Measurements from ENCODE around the gene DENND4C. TPM values are rescaled to one million over a fixed set of nuclear protein-coding genes. Genes with fewer than 3 reads are reported as not detected.

DENND4C gene
- total and polyA plus RNA-seq, 2 of the 4 experiments (the other 2 are of a cell fraction), result 9.0 to 32.6 TPM

DNA sequence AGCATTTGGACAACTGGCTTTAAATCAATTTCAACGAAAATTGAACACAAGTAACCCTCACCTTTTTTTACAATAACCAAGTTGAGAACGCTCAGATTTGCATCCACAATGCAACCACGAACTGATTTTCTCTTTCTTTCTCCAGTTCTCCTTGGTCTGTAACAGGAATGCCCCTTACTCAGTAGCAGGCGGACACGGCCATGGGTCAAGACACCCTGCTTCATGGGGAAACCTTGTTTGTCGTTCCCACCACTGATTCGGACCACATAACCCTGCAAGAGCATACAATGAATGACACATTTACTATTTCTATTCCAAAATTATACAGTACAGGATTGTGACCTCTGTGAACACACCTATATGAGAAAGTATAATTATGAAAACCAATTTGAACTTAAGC is 148.2 kb downstream of the DENND4C start:
- no peaks in the 10 kb centered on the region for H3K9me3 ChIP-seq (ENCODE audit: control insufficient read depth, insufficient read depth, low read length)
- peaks cover 3 to 39% of the 10 kb centered on the region in 2 experiments; a peak in 3 of 4 replicates for H3K79me1 ChIP-seq (ENCODE audit: low read depth in 1 of 2, low read length in 2 of 2)
- H4K5ac ChIP-seq (ENCODE audit: low read depth, low read length), result no peak overlapping the region
- H3K4me2 ChIP-seq (ENCODE audit: low read depth, low read length), result peak overlapping the region; percentile 80
- POLR2A ChIA-PET (ENCODE audit: unreplicated experiment), result no interaction called here
- H4K8ac ChIP-seq (ENCODE audit: low read depth in 2 of 2, low read length in 2 of 2), result no peak overlapping the region
- ATAC-seq (ENCODE audit: low read depth) (no peak), DNase-seq (no peak)
- H3K36me3 ChIP-seq (ENCODE audit: control insufficient read depth, insufficient read depth, low read length), result peaks cover 34% of the 10 kb centered on the region
- no peaks in the 10 kb centered on the region for H3K27me3 ChIP-seq (ENCODE audit: control insufficient read depth, insufficient read depth, low read length)
- H3K4ac ChIP-seq (ENCODE audit: low read depth, low read length), result no peak overlapping the region
- H3K14ac ChIP-seq (replicated peaks; ENCODE audit: low read depth, low read length), result peak overlapping the region; percentile 72
- dilution Hi-C loops (cut with HindIII; ENCODE audit: low sequenced_read_pairs, unreplicated experiment) (no loop called here), in situ Hi-C loops (cut with MboI; ENCODE audit: low sequenced_read_pairs) (no loop called here), intact Hi-C loops (cut with micrococcal nuclease) (loop anchor here (2.0 to 10.0 kb wide), 3 partner anchors 148 to 328 kb away; partner anchors contain the start of genes DENND4C and PLIN2)
- H2AK9ac ChIP-seq (replicated peaks; ENCODE audit: low read depth, low read length, poor library complexity), result no peak overlapping the region
- H2BK15ac ChIP-seq (ENCODE audit: low read depth, low read length), result no peak overlapping the region
- H3K23ac ChIP-seq (ENCODE audit: low read depth, low read length), result peak overlapping the region; percentile 78; the same call in 1 of the 2 replicates
- no peak overlapping the region for H2BK120ac ChIP-seq (ENCODE audit: low read depth, low read length)
- H3K27ac ChIP-seq (ENCODE audit: insufficient read depth, low read length), result peak overlapping the region; percentile 45; the same call in 1 of the 2 replicates
- TF ChIP-seq, protein P1, sequence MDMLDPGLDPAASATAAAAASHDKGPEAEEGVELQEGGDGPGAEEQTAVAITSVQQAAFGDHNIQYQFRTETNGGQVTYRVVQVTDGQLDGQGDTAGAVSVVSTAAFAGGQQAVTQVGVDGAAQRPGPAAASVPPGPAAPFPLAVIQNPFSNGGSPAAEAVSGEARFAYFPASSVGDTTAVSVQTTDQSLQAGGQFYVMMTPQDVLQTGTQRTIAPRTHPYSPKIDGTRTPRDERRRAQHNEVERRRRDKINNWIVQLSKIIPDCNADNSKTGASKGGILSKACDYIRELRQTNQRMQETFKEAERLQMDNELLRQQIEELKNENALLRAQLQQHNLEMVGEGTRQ (IDR thresholded peaks at IDR 0.05; ENCODE audit: low read depth, low read length), result no peak
- TF ChIP-seq RCOR1 (IDR thresholded peaks at IDR 0.05; ENCODE audit: insufficient replicate concordance, low read length), result no peak
- TF ChIP-seq RAD21 (IDR thresholded peaks at IDR 0.05; ENCODE audit: low read length), result no peak
- no peak for TF ChIP-seq SMC3 (IDR thresholded peaks at IDR 0.05; ENCODE audit: low read depth, low read length)
- no peak for TF ChIP-seq BHLHE40 (IDR thresholded peaks at IDR 0.05; ENCODE audit: low read depth, low read length)
- TF ChIP-seq CEBPB (IDR thresholded peaks at IDR 0.05; ENCODE audit: low read depth, low read length), result no peak
- TF ChIP-seq RFX5 (IDR thresholded peaks at IDR 0.05; ENCODE audit: low read depth, low read length), result no peak
- no peak for TF ChIP-seq MXI1 (IDR thresholded peaks at IDR 0.05; ENCODE audit: borderline replicate concordance, low read depth, low read length)
- no peak for TF ChIP-seq POLR2A (IDR thresholded peaks at IDR 0.05; ENCODE audit: low read depth, low read length)
- TF ChIP-seq, protein P2, sequence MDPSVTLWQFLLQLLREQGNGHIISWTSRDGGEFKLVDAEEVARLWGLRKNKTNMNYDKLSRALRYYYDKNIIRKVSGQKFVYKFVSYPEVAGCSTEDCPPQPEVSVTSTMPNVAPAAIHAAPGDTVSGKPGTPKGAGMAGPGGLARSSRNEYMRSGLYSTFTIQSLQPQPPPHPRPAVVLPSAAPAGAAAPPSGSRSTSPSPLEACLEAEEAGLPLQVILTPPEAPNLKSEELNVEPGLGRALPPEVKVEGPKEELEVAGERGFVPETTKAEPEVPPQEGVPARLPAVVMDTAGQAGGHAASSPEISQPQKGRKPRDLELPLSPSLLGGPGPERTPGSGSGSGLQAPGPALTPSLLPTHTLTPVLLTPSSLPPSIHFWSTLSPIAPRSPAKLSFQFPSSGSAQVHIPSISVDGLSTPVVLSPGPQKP (IDR thresholded peaks at IDR 0.05; ENCODE audit: borderline replicate concordance, low read depth, low read length), result no peak
- TF ChIP-seq FOS (IDR thresholded peaks at IDR 0.05; ENCODE audit: low read depth, low read length), result no peak
- H4K20me1 ChIP-seq (ENCODE audit: insufficient read depth, low read length), result peaks cover 46% of the 10 kb centered on the region; the same call in 1 of the 2 replicates
- peaks cover 5% of the 10 kb centered on the region; the same call in 1 of the 2 replicates for H3K9me1 ChIP-seq (ENCODE audit: insufficient read depth, low read length)
- no peak overlapping the region for H4K91ac ChIP-seq (ENCODE audit: insufficient read depth, low read depth, low read length)
- H3K4me3 ChIP-seq (ENCODE audit: insufficient read depth, low read depth, low read length), result peak overlapping the region; percentile 78
- H3K56ac ChIP-seq (ENCODE audit: extremely low read depth, insufficient read depth, low read length), result no peak overlapping the region
- H3K4me1 ChIP-seq (ENCODE audit: control insufficient read depth, insufficient read depth, low read length), result peaks cover 2% of the 10 kb centered on the region; the same call in 1 of the 2 replicates
- no peak overlapping the region for H2AFZ ChIP-seq (replicated peaks; ENCODE audit: low read length, poor library complexity)
- no TSS peak for BruUV-seq (replicated peaks)
- CTCF ChIA-PET, result no interaction called here
- peak overlapping the region; percentile 96; the same call in 1 of the 2 replicates for H3K9ac ChIP-seq (ENCODE audit: low read depth, low read length)
- WGBS, 2 experiments (ENCODE audit: extremely low coverage in 2 of 2, insufficient read length in 1 of 2), result no CpG with 5 or more reads among the region's 7 CpGs
- H2BK20ac ChIP-seq (ENCODE audit: low read depth, low read length), result no peak overlapping the region
- peak overlapping the region; percentile 21; the same call in 1 of the 2 replicates for H2AK5ac ChIP-seq (ENCODE audit: low read depth, low read length)
- peak overlapping the region; percentile 87 for H2BK5ac ChIP-seq (ENCODE audit: low read depth, low read length, poor library complexity, severe bottlenecking)
- no peak overlapping the region for H3K18ac ChIP-seq (ENCODE audit: low read depth, low read length)

Data from IMR-90 (cell line).